GM08714 (cell line): Measurements from ENCODE around the gene BLID.

Experiments
- H3K4me3 ChIP-seq: fragments of 200-500 bp; sonication (Bioruptor generic); 2 replicates; pipeline ENCODE4 v1.5.1; 2014; ENCODE audit warnings: mild to moderate bottlenecking, low read length, inconsistent platforms
- ZNF274 ChIP-seq: IDR thresholded peaks from 2 replicates; pipeline ENCODE4 v1.6.1; 2012; ENCODE audit warnings: mild to moderate bottlenecking, low read depth, low read length

BLID gene

DNA sequence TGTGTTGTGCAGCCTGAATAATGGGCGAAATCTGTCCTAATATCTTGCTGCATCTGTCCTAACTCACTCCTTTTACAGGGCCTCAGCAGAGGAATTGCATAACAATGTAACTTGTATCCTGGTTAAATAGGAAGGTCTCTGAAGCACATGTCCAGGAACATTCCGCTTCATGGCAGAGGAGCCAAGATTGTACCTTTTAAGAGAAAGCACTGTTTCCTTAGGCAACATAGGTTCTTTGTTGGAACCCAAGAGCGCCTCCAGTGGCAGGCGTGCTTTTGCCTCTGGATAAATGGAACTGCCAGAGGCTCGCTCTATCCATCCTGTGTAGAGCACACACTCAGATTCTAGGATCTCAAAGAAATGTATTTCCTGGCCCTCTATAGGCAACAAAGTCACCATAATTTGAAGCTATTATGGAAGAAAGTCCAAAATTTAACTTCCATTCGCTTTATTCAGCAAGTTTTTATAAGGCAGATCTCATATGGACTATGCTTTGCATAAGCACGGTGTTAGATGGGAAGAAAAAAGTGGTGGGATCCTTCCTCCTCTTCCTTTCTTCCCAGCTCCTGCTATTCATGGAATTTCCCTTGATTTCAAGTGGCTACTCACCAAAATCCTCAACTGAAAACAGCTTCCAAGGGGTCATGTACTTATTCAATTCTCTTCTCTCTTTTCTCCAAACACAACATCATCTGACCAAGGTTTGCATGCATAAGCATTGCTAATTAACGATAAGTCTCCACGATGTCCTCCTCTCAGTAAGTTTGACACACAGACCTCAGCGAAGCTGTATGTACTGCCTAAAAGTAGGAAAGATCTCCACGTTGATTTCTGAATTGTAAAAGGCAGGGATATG, at the start of gene BLID:
BLID (minus strand) TSS at position 692 of the 856 bp plus-strand sequence; CDS start at position 399, 293 bp downstream.
- H3K4me3 ChIP-seq, result no peak within 1 kb of the TSS
- no peak for TF ChIP-seq ZNF274

- TF ChIP-seq ZNF274, result no peak
- no peak overlapping the region for H3K4me3 ChIP-seq
Measured at GRCh38 chr11:122163053-122163819, 47.2 kb upstream of the BLID start.

GRCh38 chr11:122162095-122162494, 46.1 kb upstream of the BLID start:
- H3K4me3 ChIP-seq, result no peak overlapping the region
- TF ChIP-seq ZNF274, result no peak

DNA sequence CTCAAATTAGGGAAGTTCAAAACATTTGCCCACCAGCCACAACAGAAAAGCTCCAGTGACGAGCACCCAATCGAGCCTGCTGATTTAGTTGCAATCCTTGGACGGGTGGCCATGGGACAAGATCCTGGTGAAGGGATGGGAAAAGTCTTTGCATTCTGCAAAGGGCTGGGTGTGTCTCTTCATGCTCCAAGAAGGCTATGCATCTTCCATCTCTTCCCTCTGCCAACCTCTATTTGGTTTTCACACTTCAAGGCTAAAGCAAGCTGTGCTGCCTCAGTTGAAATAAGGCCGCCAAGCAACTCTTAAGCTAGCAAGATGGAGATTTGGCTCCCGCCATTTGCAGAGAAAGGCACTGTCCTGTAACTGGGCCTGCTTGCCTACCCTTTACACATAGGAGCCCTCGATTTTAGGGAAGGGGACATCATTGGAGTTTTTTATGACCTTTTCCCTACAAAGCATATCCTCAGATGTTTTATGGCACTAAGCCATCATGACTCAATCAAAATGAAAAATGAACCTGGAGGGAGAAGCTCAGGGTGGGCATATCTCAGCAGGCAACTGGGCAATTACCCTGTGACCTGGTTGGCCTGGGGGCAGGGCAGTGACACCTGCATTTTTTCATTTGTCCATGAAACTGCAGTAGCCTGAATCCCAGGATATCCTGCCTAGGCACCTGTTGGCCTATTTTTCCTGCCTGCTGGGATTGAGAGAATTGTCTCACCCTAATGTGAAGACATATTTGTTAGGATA, 45.0 kb upstream of the BLID start:
- TF ChIP-seq ZNF274, result no peak
- no peak overlapping the region for H3K4me3 ChIP-seq

DNA sequence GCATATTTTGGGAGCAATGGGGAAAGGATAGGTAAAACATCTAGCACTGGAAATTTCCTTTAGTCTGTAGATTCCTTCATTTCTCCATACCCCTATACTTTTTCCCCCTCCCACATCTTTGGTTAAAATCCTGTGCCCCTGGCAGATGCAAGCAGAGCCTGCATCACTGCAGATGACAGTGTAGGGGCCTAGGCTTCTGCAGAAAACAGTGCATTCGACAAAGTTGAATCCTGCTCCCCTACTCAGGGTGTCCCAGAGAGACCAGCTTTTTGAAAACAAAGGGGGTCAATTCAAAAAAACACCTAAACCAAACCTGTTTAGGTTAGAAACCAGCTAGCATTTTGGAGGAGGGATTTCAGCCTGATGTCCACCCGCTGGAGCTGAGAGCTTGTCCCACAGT, 43.8 kb upstream of the BLID start:
- no peak for TF ChIP-seq ZNF274
- no peak overlapping the region for H3K4me3 ChIP-seq

DNA sequence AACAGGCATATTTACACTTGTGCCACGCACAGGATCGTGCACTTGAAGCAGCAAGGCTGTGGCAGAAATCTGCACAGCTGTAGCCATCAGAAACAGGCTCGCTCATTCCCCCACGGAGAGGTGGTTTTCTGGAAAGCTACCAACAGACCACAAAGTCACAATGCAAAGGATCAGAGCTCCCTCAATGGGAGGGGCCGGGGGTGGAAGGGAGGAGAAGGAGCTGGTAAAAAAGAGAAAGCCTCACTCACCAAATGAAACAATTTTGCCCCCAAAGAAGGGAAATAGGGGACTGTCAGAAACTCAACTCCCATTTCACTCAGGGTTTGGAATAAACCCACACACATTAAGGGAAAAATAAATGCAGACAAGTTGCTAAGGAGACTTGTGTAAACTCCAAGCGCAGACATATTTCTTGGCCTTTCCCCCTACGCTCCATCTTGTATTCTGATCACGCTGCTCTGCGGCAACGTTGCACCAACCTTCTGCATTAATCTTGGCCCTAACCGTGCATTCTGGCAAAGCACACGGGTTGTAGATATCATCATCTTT, 43.2 kb upstream of the BLID start:
- H3K4me3 ChIP-seq, result no peak overlapping the region
- no peak for TF ChIP-seq ZNF274

GRCh38 chr11:122158171-122158570, 42.2 kb upstream of the BLID start:
- TF ChIP-seq ZNF274, result no peak
- H3K4me3 ChIP-seq, result no peak overlapping the region

- no peak overlapping the region; the same call in 1 of the 2 replicates for H3K4me3 ChIP-seq
- TF ChIP-seq ZNF274, result no peak
Measured at GRCh38 chr11:122157653-122158161, 41.7 kb upstream of the BLID start.

- TF ChIP-seq ZNF274, result no peak
- no peak overlapping the region for H3K4me3 ChIP-seq
Measured at GRCh38 chr11:122156940-122157382, 40.9 kb upstream of the BLID start.

DNA sequence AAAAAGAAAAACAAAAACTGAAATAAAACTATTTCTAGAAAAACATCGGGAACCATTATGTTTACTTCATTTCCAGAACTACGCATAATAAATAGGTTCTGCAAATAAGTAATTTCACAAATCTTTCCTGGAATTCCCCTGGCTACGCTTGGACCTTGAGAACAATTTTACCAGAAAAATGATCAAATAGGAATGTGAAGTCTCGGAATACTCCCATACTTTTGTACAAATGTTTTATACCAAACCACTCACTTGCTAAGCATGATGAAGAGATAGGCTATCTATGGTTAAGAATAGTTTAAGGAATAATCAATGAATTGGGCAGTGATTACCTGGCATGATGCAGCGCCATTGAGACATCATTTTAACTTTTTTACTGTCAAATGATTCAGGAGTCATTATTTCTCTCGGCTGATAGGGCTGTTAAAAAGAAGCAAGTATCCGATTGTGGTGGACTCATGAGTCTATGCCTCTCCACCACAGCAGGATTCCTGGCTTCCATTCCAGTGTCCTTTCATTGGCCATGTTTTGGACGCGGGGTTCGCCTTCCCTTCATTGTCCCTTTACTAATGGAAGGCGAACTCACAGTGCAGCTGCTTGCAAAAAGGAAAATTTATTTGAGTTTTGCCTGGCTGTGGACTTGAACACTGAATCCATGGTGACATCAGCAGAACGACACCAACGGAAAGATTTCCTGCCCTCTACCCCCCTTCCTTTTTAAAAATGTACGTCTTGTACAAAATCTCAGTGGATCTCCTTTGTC, 39.9 kb upstream of the BLID start:
- TF ChIP-seq ZNF274, result no peak
- H3K4me3 ChIP-seq, result no peak overlapping the region

DNA sequence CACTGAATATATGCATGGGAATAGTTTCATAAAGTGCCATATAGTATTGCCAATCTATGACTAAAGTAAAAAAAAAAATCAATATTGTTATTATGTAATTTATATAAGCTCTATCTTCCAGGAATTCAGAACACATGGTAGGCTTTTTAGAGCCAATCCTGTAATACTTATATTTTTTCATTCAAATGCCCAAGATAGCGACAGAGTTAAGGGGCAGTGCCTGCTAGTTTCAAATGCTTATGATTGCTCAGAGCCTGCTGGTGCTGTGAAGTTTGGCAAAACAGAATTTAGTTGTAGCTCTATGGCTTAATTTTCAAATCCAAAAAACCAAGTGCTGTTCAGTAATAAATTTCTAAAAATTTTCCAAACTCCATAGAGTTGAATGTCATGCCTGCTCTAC, 39.0 kb upstream of the BLID start:
- TF ChIP-seq ZNF274, result no peak

DNA sequence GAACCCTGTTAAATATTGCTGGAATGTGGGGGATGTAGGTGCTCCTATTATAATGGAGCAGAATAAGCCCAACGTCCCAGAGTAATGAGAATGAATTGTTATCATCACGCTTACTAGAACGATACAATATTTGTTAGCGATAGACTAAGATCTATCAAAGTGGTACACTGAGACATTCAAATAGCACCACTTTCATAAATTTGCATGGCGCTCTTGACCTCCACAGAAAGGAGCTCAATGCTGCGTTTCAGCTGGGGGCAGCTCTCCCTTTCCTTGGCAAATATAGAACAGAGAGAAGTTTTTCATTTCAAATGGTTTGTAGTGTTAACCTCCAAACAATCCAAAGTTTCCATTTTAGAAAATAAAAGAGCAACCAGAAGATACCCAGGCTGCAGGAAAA, 38.2 kb upstream of the BLID start:
- no peak overlapping the region for H3K4me3 ChIP-seq
- TF ChIP-seq ZNF274, result no peak

More for the DNA sequence above, 39.0 kb upstream of the BLID start:
- no peak overlapping the region for H3K4me3 ChIP-seq

- TF ChIP-seq ZNF274, result no peak
- H3K4me3 ChIP-seq, result no peak overlapping the region
Measured at GRCh38 chr11:122153746-122154145, 37.7 kb upstream of the BLID start.
